Neuronal stem cell (in vitro differentiated cells): ENCODE data around the gene SPATS2L.

Source experiments
- DNase-seq: peaks from one replicate; pipeline ENCODE4 v3.0.0-alpha.2; 2013; ENCODE audit warnings: low spot score
- H2AFZ ChIP-seq: one replicate; pipeline ENCODE4 v1.6.1; 2013; ENCODE audit warnings: mild to moderate bottlenecking, low read length, inconsistent platforms
- H2AK5ac ChIP-seq: 2 replicates; pipeline ENCODE4 v1.6.1; 2013; ENCODE audit warnings: low read depth, mild to moderate bottlenecking, inconsistent platforms, low read length, moderate library complexity, mixed read lengths
- H2BK120ac ChIP-seq: 2 replicates; pipeline ENCODE4 v1.6.1; 2013; ENCODE audit warnings: low read depth, mild to moderate bottlenecking, inconsistent platforms, low read length, moderate library complexity, mixed read lengths
- H2BK12ac ChIP-seq: one replicate; pipeline ENCODE4 v1.6.1; 2013; ENCODE audit warnings: low read length, inconsistent platforms
- H2BK15ac ChIP-seq: 2 replicates; pipeline ENCODE4 v1.6.1; 2013; ENCODE audit warnings: mild to moderate bottlenecking, low read length, inconsistent platforms, mixed read lengths
- H2BK5ac ChIP-seq: one replicate; pipeline ENCODE4 v1.6.1; 2013; ENCODE audit warnings: inconsistent platforms, mild to moderate bottlenecking, low read length, moderate library complexity
- H3K14ac ChIP-seq: one replicate; pipeline ENCODE4 v1.6.1; 2013; ENCODE audit warnings: low read length, inconsistent platforms
- H3K18ac ChIP-seq: 2 replicates; pipeline ENCODE4 v1.6.1; 2013; ENCODE audit warnings: low read length, inconsistent platforms
- H3K23ac ChIP-seq: 2 replicates; pipeline ENCODE4 v1.6.1; 2013; ENCODE audit warnings: low read depth, mild to moderate bottlenecking, mixed read lengths, low read length, inconsistent platforms; ENCODE audit not compliant: poor library complexity
- H3K27ac ChIP-seq: replicated peaks from 3 replicates; pipeline ENCODE4 v1.5.1; 2013; ENCODE audit warnings: low read length, inconsistent platforms
- H3K27me3 ChIP-seq, 3 experiments: 2 replicates each; pipeline ENCODE4 v1.6.1; 2013; ENCODE audit warnings: low read length in 3 of 3, mild to moderate bottlenecking in 2 of 3, inconsistent platforms in 1 of 3, low read depth in 1 of 3, mixed read lengths in 1 of 3, moderate library complexity in 1 of 3; ENCODE audit not compliant: control insufficient read depth in 3 of 3, insufficient read depth in 3 of 3
- H3K36me3 ChIP-seq, 2 donors: replicated peaks in 1 of 2; 2 replicates each; pipeline ENCODE4 v1.6.1; 2013; ENCODE audit warnings: low read length in 2 of 2; ENCODE audit not compliant: control insufficient read depth in 2 of 2, insufficient read depth in 2 of 2
- H3K4ac ChIP-seq: 2 replicates; pipeline ENCODE4 v1.6.1; 2013; ENCODE audit warnings: inconsistent platforms, mild to moderate bottlenecking, low read length, moderate library complexity
- H3K4me1 ChIP-seq, 2 donors: 1 replicate in 1 of 2; 2 replicates in 1 of 2; pipeline ENCODE4 v1.6.1; 2013; ENCODE audit warnings: low read length in 2 of 2, low read depth in 1 of 2; ENCODE audit not compliant: control insufficient read depth in 2 of 2, insufficient read depth in 1 of 2
- H3K4me2 ChIP-seq: one replicate; pipeline ENCODE4 v1.6.1; 2013; ENCODE audit warnings: mild to moderate bottlenecking, low read length, inconsistent platforms; ENCODE audit not compliant: insufficient read depth, poor library complexity, severe bottlenecking
- H3K4me3 ChIP-seq, 2 donors: 2 replicates each; pipeline ENCODE4 v1.5.1; 2013; ENCODE audit warnings: low read length in 2 of 2, mild to moderate bottlenecking in 2 of 2, inconsistent platforms in 1 of 2, moderate library complexity in 1 of 2
- H3K79me1 ChIP-seq: one replicate; pipeline ENCODE4 v1.6.1; 2013; ENCODE audit warnings: low read depth, mild to moderate bottlenecking, inconsistent platforms, low read length, moderate library complexity
- H3K9ac ChIP-seq: one replicate; pipeline ENCODE4 v1.6.1; 2013; ENCODE audit warnings: mild to moderate bottlenecking, low read depth, low read length, inconsistent platforms; ENCODE audit not compliant: poor library complexity
- H3K9me3 ChIP-seq, 2 donors: replicated peaks in 1 of 2; 2 replicates each; pipeline versions ENCODE3 to v1.6.1; 2013; ENCODE audit warnings: low read length in 2 of 2, mild to moderate bottlenecking in 2 of 2, inconsistent platforms in 1 of 2, low read depth in 1 of 2, mixed read lengths in 1 of 2, moderate library complexity in 1 of 2; ENCODE audit not compliant: control insufficient read depth in 2 of 2, insufficient read depth in 1 of 2
- H4K8ac ChIP-seq: one replicate; pipeline ENCODE4 v1.6.1; 2013; ENCODE audit warnings: low read depth, mild to moderate bottlenecking, inconsistent platforms, low read length, moderate library complexity
- H4K91ac ChIP-seq: one replicate; pipeline ENCODE4 v1.6.1; 2013; ENCODE audit warnings: low read length, low read depth, mild to moderate bottlenecking, inconsistent platforms; ENCODE audit not compliant: poor library complexity
- WGBS, 2 donors: extraction: QIAGEN DNeasy Blood & Tissue Kit; methylation state at CpG; one replicate each; pipeline ENCODE4 v1.1.7; 2013; ENCODE audit warnings: missing lambda C conversion rate in 2 of 2, mixed read lengths in 1 of 2; ENCODE audit not compliant: insufficient read length in 2 of 2, insufficient replicate concordance in 1 of 2; ENCODE audit errors: extremely low coverage in 2 of 2; 5-methylcytosine and 5-hydroxymethylcytosine counted together

SPATS2L gene

DNA sequence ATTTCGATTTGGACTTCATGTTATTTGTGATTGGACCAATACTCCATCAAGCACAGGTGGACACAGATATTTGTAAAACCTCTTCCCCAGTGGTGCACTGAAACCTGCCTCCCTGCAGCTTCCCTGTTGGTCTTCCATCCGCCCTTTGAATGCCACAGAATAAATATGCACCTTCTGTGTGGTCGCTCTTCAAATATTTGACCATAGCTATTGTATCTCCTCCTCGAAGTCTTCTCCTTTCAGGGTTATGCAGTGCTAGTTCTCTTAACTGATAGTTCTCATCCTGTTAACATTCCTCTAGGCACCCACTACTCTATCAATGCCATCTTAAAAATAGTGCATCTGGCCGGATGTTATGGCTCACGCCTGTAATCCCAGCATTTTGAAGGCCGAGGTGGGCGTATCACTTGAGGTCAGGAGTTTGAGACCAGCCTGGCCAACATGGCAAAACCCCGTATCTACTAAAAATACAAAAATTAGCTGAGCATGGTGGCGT lies 12.5 kb downstream of the SPATS2L start:
- Histone ChIP-seq H3K36me3 (no peaks in the 10 kb centered on the region), H2AK5ac (no peak overlapping the region), H2BK12ac (no peak overlapping the region), H2AFZ (no peak overlapping the region), H3K4ac (no peak overlapping the region), H3K14ac (no peak overlapping the region), H3K4me1 (peaks cover 5 to 21% of the 10 kb centered on the region in 2 donors), H4K91ac (no peak overlapping the region), H3K27me3 (no peaks in the 10 kb centered on the region), H3K9me3 (peaks cover 0 to 3% of the 10 kb centered on the region in 2 donors), H3K23ac (no peak overlapping the region), H2BK15ac (no peak overlapping the region), H3K4me3 (no peak overlapping the region), H3K4me2 (no peak overlapping the region), H3K27ac (no peak overlapping the region), H3K9ac (no peak overlapping the region), H3K18ac (no peak overlapping the region), H4K8ac (no peak overlapping the region), H2BK5ac (no peak overlapping the region), H2BK120ac (no peak overlapping the region), H3K79me1 (no peaks in the 10 kb centered on the region)
- DNase-seq = no peak
- WGBS, 2 donors = no CpG with 5 or more reads among the region's 10 CpGs

GRCh38 chr2:200319548-200320337 lies 13.2 kb downstream of the SPATS2L start:
- Histone ChIP-seq H3K4me1 (peaks cover 9 to 24% of the 10 kb centered on the region in 2 donors), H2BK120ac (no peak overlapping the region), H3K4ac (no peak overlapping the region), H3K9me3 (peaks cover 0 to 3% of the 10 kb centered on the region in 2 donors), H2BK15ac (no peak overlapping the region), H2AFZ (no peak overlapping the region), H3K79me1 (no peaks in the 10 kb centered on the region), H3K27ac (no peak overlapping the region), H4K8ac (no peak overlapping the region), H3K9ac (no peak overlapping the region), H3K4me2 (no peak overlapping the region), H2BK12ac (no peak overlapping the region), H3K27me3 (no peaks in the 10 kb centered on the region), H3K14ac (no peak overlapping the region), H3K23ac (no peak overlapping the region), H2BK5ac (no peak overlapping the region), H3K4me3 (no peak overlapping the region), H3K36me3 (no peaks in the 10 kb centered on the region), H2AK5ac (no peak overlapping the region), H4K91ac (no peak overlapping the region), H3K18ac (no peak overlapping the region)
- no peak for DNase-seq
- WGBS, 2 donors = no CpG with 5 or more reads among the region's 4 CpGs

DNA sequence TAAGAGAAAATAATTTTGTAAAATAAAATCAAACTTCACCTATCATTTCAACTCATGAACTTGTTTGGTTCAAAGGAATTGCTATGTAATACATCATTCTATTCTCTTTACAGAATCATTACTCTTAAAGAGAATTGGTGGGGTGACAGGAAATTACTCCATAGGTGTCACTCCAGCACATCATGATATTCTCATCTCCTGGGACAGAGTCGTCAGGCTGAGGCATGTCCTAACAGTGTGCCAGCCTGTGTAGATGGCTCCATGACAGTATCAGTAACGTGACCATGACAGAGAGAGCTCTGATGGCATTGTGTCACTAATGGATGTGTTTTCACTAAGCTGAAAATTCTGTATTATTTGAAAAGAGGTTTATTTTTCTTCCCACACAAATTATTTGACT lies 13.9 kb downstream of the SPATS2L start:
- H3K79me1 ChIP-seq = no peaks in the 10 kb centered on the region
- no peak overlapping the region for H3K9ac ChIP-seq
- no peak overlapping the region for H2AK5ac ChIP-seq
- no peak for DNase-seq
- no peak overlapping the region for H4K8ac ChIP-seq
- H3K27me3 ChIP-seq = no peaks in the 10 kb centered on the region
- no peak overlapping the region for H2BK120ac ChIP-seq
- no peaks in the 10 kb centered on the region for H3K36me3 ChIP-seq
- H3K27ac ChIP-seq = no peak overlapping the region
- no peak overlapping the region for H3K4me3 ChIP-seq
- WGBS, 2 donors = no CpG with 5 or more reads among the region's 2 CpGs
- no peak overlapping the region for H2BK12ac ChIP-seq
- no peak overlapping the region for H3K14ac ChIP-seq
- H3K4me1 ChIP-seq = peaks cover 9 to 24% of the 10 kb centered on the region in 2 donors
- no peak overlapping the region for H3K18ac ChIP-seq
- H2BK5ac ChIP-seq = no peak overlapping the region
- H3K9me3 ChIP-seq = peaks cover 0 to 3% of the 10 kb centered on the region in 2 donors
- no peak overlapping the region for H3K4me2 ChIP-seq
- no peak overlapping the region for H2BK15ac ChIP-seq
- no peak overlapping the region for H2AFZ ChIP-seq
- no peak overlapping the region for H3K4ac ChIP-seq
- H4K91ac ChIP-seq = no peak overlapping the region
- no peak overlapping the region for H3K23ac ChIP-seq

DNA sequence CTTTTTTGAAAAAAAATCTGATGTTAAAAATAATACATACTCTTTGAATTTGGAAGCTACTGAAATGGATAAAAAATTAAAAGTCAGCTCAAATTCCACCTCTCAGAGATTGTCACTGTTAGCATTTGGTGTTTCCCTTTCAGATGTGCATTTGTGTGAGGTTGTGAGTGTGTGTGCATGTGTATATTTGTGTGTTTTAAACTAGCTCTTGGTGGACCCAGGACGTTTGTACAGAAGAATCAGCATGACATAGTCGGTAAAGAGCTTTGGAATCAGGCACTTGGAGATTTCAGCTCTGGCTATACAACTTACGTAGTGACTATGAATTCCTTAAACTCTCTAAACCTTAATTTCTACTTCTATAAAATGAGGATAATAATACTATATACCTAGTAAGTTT lies 14.5 kb downstream of the SPATS2L start:
- H2AK5ac ChIP-seq = no peak overlapping the region
- no peak overlapping the region for H3K23ac ChIP-seq
- no peak overlapping the region for H2BK15ac ChIP-seq
- H4K8ac ChIP-seq = no peak overlapping the region
- H3K4me1 ChIP-seq = peaks cover 9 to 24% of the 10 kb centered on the region in 2 donors
- H3K9me3 ChIP-seq = peaks cover 0 to 3% of the 10 kb centered on the region in 2 donors
- no peak overlapping the region for H2BK12ac ChIP-seq
- no peak overlapping the region for H3K4ac ChIP-seq
- no peak overlapping the region for H3K27ac ChIP-seq
- no peaks in the 10 kb centered on the region for H3K79me1 ChIP-seq
- no peaks in the 10 kb centered on the region for H3K36me3 ChIP-seq
- DNase-seq = no peak
- H3K9ac ChIP-seq = no peak overlapping the region
- H2BK5ac ChIP-seq = no peak overlapping the region
- H2BK120ac ChIP-seq = no peak overlapping the region
- H3K14ac ChIP-seq = no peak overlapping the region
- no peak overlapping the region for H2AFZ ChIP-seq
- H3K27me3 ChIP-seq = no peaks in the 10 kb centered on the region
- no peak overlapping the region for H3K18ac ChIP-seq
- WGBS, 2 donors = no CpG with 5 or more reads among the region's 3 CpGs
- H3K4me3 ChIP-seq = no peak overlapping the region
- no peak overlapping the region for H4K91ac ChIP-seq
- no peak overlapping the region for H3K4me2 ChIP-seq
